Activated T-cell treated with anti-CD3 and anti-CD28 coated beads, Interleukin-2, amount 50 U/mL, for 72 hours (primary cell): ENCODE measurements around the gene SMG7. TPM values are rescaled to one million over a fixed set of nuclear protein-coding genes. Genes with fewer than 3 reads are reported as not detected.

Experiments
- ATAC-seq, 2 donors: fragments of 150-1000 bp; cut with Tn5 transposase; replicated peaks in 1 of 2; 2 replicates each; pipeline ENCODE4 v1.10.0; 2021; ENCODE audit warnings: moderate library complexity in 2 of 2, mild to moderate bottlenecking in 1 of 2
- DNase-seq, 2 donors: peaks; one replicate each; pipeline ENCODE4 v3.0.0; 2021 to 2022; ENCODE audit warnings: mixed read lengths in 1 of 2
- H3K27ac Mint-ChIP-seq: one replicate; pipeline ENCODE4 v1.8.0; 2022; ENCODE audit warnings: mild to moderate bottlenecking, moderate library complexity, mixed read lengths
- H3K27me3 Mint-ChIP-seq: one replicate; pipeline ENCODE4 v1.8.0; 2022; ENCODE audit warnings: low read depth, mixed read lengths
- H3K36me3 Mint-ChIP-seq, 2 donors: one replicate each; pipeline ENCODE4 v1.8.0; 2022; ENCODE audit warnings: mixed read lengths in 2 of 2, mild to moderate bottlenecking in 1 of 2; ENCODE audit not compliant: insufficient read depth in 2 of 2
- H3K4me1 Mint-ChIP-seq: one replicate; pipeline ENCODE4 v1.8.0; 2022; ENCODE audit warnings: low read depth, mixed read lengths
- H3K4me3 Mint-ChIP-seq, 2 donors: one replicate each; pipeline ENCODE4 v1.8.0; 2022; ENCODE audit warnings: mild to moderate bottlenecking in 2 of 2, mixed read lengths in 2 of 2, moderate library complexity in 2 of 2
- H3K9me3 Mint-ChIP-seq, 2 donors: one replicate each; pipeline ENCODE4 v1.8.0; 2022; ENCODE audit warnings: mixed read lengths in 2 of 2
- total RNA-seq, 2 donors: library from RNA; stranded (reverse); gene quantifications; one replicate each; pipeline ENCODE4 v1.2.3, GENCODE V29; 2022

Gene SMG7
- total RNA-seq, 2 donors from 2014 or later, result 57.9 to 69.8 TPM

DNA sequence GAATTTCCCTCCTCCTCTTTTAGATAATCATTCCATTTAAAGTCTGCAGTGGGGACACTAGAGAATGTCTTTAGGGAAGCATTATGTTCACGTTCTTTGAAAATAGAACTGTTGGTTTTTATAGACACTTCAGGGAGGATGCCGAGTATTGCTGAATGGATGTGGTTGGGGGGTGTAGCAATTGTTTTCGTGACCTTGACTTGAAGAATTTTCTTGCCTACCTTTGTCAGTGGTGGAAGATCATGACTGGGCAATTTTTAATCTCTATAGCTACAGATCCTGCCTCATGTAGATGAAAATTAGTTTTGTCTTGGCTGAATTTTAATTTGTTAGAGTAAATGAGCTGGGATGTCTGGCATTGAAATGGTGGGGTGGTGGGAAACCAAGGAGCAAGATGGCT, 3.8 kb downstream of the SMG7 start:
- DNase-seq (no peak), ATAC-seq (no peak)
- Mint-ChIP-seq H3K36me3 (peaks cover 4% of the 10 kb centered on the region in 2 donors), H3K4me3 (no peak overlapping the region), H3K9me3 (no peaks in the 10 kb centered on the region), H3K27ac (no peak overlapping the region), H3K27me3 (no peaks in the 10 kb centered on the region), H3K4me1 (peaks cover 45% of the 10 kb centered on the region)

DNA sequence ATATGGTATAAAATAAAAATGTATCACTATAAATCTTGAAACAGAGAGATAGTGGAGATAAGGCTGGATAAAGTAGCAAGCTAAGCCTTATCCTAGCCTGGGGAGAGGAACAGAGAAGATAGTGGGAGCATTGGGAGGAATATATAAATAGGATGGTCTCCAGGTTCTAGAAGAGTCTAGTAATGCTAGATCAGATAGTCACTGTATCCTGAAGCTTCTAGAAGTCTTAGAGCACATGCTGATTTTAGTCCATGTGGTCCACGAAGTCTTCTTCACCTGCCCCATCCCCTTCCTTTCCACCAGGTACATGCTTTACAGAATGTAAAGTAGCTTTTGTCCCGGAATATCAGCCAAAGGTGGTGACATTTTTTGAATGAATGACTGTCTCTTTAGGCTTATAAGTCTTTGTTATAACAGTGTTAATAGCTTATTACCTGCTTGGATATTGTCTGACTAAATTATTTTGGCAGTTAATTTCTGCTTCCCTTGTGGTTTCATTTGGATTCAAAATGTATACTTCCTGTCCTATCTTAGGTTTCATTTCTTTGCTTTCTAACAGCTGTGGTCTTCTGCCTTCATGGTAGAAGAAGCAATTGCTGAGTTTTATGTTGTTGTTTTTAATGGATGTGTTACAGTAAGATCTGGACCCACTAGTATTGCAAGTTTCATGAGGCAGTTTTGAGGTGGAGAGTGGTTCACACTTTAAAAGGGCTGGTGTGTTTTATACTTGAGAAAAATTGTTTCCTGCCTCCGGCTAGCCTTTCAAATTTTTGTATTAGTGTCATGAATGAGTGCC, 5.9 kb downstream of the SMG7 start:
- peak; percentile 60 to 76 for ATAC-seq
- peaks cover 62% of the 10 kb centered on the region for H3K4me1 Mint-ChIP-seq
- peak overlapping the region; percentile 70 for H3K27ac Mint-ChIP-seq

DNA sequence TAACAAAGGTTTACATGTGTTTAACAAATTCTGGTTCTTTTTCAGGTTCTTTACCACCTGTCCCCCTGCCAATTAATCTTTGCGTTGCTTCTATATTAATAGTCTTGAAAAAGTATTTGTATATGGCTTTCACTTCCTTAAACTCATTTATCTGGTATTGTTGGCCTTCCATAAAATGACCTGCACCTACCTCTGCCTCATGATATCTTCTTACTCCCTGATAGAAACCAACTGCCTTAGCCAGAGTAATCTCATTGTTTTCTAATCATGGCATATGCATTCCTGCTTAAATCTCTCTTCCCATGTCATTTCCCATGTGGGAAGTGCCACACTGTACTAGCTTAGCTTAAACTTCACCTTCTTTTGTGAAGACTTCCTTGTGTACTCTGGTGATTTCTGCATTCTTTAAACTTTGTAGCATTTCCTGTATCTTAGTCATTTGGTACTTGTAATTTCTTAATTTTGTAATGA, 8.7 kb downstream of the SMG7 start:
- Mint-ChIP-seq H3K9me3 (no peaks in the 10 kb centered on the region), H3K27me3 (no peaks in the 10 kb centered on the region), H3K27ac (peak overlapping the region; percentile 9), H3K4me1 (peaks cover 52% of the 10 kb centered on the region), H3K4me3 (peak overlapping the region in 1 of 2 donors; percentile 26), H3K36me3 (peaks cover 0 to 2% of the 10 kb centered on the region in 2 donors)
- DNase-seq (no peak), ATAC-seq (peak in 1 of 2 donors; percentile 35)

More for the DNA sequence above, 5.9 kb downstream of the SMG7 start:
- H3K4me3 Mint-ChIP-seq, result peak overlapping the region; percentile 33 to 77
- H3K36me3 Mint-ChIP-seq, result peaks cover 1 to 2% of the 10 kb centered on the region in 2 donors
- H3K27me3 Mint-ChIP-seq, result no peaks in the 10 kb centered on the region
- no peaks in the 10 kb centered on the region for H3K9me3 Mint-ChIP-seq
- DNase-seq, result no peak

DNA sequence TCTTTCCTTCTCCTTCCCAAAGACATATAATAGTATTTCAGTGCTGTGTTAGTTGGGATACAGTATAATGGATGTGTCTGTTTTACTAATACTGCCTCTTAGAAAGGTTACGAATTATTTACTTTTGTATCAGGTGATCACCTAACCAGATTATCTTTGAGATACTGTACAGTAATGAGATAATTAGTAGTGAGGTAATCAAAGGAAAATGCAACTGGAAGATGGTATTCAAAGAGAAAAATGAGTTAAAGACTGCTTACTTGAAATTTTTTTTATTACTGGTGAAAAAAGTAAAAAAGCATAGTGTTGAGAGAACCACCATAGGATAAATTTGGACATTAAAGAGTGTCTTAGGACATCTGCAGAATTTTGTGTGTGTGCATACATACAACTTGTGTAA, 10.9 kb downstream of the SMG7 start:
- no peak overlapping the region for H3K27ac Mint-ChIP-seq
- H3K36me3 Mint-ChIP-seq, result peaks cover 0 to 7% of the 10 kb centered on the region in 2 donors
- no peak overlapping the region for H3K4me3 Mint-ChIP-seq
- H3K27me3 Mint-ChIP-seq, result no peaks in the 10 kb centered on the region
- no peaks in the 10 kb centered on the region for H3K9me3 Mint-ChIP-seq
- H3K4me1 Mint-ChIP-seq, result peaks cover 64% of the 10 kb centered on the region
- DNase-seq (no peak), ATAC-seq (no peak)

DNA sequence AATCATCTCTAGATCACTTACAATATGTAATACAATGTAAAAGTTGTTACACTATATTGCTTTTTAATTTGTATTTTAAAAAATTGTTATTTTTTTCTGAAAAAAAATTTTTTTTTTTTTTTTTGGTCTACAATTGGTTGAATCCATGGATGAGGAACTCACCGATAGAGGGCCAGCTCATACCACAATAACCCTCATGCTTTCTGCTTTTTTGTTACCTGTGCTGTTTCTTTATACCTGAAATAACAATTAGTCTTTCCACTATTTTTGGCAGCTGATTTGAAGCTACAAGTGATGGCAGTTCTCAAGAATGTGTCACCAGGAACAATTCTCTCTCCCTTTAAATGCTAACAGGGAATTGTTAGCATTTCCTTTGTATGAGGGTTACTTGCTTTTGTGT, 12.0 kb downstream of the SMG7 start:
- no peak for ATAC-seq
- H3K27me3 Mint-ChIP-seq, result no peaks in the 10 kb centered on the region

DNA sequence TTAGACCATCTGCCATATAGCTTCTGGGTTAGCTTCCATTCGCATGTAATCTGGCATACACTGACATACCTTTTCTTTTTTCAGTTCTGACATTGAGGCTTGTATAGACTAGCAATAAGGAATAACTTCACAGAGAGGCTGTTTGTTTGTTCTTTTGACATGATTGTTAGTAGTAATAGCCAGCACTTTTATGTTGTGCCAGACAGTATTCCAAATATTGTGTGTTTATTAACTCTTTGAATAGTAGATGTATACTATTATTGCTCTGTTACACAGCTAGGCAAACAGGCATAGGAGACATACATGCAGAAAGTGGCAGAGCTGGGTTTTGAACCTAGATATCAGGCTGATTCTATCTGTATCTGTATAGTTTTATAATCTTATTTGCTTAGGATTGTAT, 12.6 kb downstream of the SMG7 start:
- no peaks in the 10 kb centered on the region for H3K9me3 Mint-ChIP-seq
- peaks cover 55% of the 10 kb centered on the region for H3K4me1 Mint-ChIP-seq
- H3K27me3 Mint-ChIP-seq, result no peaks in the 10 kb centered on the region
- ATAC-seq, result no peak
- peaks cover 0 to 7% of the 10 kb centered on the region in 2 donors for H3K36me3 Mint-ChIP-seq
- no peak overlapping the region for H3K27ac Mint-ChIP-seq
- H3K4me3 Mint-ChIP-seq, result no peak overlapping the region
- DNase-seq, result no peak

More for the DNA sequence above, 12.0 kb downstream of the SMG7 start:
- peaks cover 0 to 7% of the 10 kb centered on the region in 2 donors for H3K36me3 Mint-ChIP-seq
- no peak overlapping the region for H3K27ac Mint-ChIP-seq
- no peaks in the 10 kb centered on the region for H3K9me3 Mint-ChIP-seq
- no peak overlapping the region for H3K4me3 Mint-ChIP-seq
- DNase-seq, result no peak
- peaks cover 58% of the 10 kb centered on the region for H3K4me1 Mint-ChIP-seq

DNA sequence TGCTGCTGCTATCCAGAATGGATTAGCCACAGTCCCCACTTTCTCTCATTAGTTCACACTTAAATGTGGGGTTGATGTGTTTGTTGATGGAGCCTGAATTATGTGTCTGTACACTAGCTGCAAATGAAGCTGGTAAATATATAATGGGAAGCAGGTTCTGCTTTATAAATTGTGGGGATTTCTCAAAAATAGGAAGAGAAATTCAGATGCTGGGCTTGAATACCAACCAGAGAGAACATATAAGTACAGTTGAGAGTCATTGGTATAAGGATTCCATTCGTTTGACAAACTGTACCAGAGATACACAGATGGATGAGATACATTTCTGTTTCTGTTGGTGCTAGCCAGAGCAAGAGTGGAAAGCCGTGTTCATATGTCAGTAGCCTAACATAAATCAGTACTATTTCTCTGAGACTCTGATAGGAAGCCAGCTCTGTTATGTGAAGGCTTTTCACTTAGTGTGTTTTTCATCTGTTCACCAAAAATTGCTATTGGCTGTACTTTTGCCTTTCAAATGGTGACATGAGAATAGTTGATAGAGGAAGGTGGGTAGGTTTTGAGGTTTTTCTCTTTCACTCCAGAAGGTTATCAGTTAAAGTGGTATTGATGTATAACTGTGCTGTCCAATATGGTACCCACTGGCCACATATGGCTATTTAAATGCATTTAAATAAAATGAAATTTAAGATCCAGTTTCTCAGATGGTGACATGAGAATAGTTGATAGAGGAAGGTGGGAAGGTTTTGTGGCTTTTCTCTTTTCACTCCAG, 15.6 kb downstream of the SMG7 start:
- peaks cover 36% of the 10 kb centered on the region for H3K4me1 Mint-ChIP-seq
- no peak for DNase-seq

DNA sequence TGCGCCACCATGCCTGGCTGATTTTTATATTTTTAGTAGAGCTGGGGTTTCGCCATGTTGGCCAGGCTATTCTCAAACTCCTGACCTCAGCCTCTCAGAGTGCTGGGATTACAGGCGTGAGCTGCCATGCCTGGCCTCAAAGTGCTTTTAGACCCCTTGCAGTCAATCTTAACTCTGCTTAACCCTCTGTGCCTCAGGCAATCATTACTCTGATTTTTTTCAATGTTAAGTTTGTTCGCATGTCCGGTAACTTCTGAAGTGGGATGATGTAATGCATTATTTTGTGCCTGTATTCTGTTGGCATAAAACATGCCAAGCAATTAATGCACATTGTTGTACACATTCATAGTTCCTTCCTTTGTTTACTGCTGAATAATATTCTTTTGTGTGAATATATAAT, 18.6 kb downstream of the SMG7 start:
- Mint-ChIP-seq H3K36me3 (peaks cover 0 to 11% of the 10 kb centered on the region in 2 donors), H3K27ac (no peak overlapping the region), H3K9me3 (no peaks in the 10 kb centered on the region), H3K4me3 (no peak overlapping the region), H3K27me3 (no peaks in the 10 kb centered on the region), H3K4me1 (peaks cover 33% of the 10 kb centered on the region)
- ATAC-seq, result no peak
- DNase-seq, result no peak

More for the DNA sequence above, 15.6 kb downstream of the SMG7 start:
- ATAC-seq, result no peak
- Mint-ChIP-seq H3K9me3 (no peaks in the 10 kb centered on the region), H3K4me3 (no peak overlapping the region), H3K27ac (no peak overlapping the region), H3K27me3 (no peaks in the 10 kb centered on the region), H3K36me3 (peaks cover 0 to 6% of the 10 kb centered on the region in 2 donors)

DNA sequence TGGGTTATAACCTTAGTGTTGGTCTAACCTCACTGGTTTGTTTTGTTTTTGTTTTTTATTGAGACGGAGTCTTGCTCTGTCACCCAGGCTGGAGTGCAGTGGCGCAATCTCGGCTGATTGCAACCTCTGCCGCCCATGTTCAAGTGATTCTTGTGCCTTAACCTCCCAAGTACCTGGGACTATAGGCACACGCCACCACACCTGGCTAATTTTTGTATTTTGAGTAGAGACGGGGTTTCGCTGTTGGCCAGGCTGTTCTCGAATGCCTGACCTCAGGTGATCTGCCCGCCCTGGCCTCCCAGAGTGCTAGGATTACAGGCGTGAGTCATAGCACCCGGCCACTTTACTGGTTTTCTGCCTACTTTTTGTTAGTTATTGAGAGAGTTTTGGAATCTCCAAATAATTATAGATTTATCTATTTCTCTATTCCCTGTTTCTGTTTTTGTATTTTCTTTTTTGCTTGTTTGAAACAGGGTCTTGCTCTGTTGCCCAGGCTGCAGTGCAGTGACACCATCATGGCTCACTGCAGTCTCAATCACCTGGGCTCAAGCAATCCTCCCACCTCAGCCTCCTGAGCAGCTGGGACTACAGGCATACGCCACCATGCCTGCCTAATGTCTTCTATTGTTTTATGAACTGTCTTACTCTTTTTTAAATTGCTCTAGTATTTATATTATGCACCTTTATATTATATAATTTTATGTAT, 21.4 kb downstream of the SMG7 start:
- Mint-ChIP-seq H3K27me3 (no peaks in the 10 kb centered on the region), H3K27ac (no peak overlapping the region), H3K4me1 (peaks cover 42% of the 10 kb centered on the region), H3K4me3 (no peak overlapping the region), H3K9me3 (no peaks in the 10 kb centered on the region), H3K36me3 (peaks cover 0 to 5% of the 10 kb centered on the region in 2 donors)
- DNase-seq (no peak), ATAC-seq (no peak)

DNA sequence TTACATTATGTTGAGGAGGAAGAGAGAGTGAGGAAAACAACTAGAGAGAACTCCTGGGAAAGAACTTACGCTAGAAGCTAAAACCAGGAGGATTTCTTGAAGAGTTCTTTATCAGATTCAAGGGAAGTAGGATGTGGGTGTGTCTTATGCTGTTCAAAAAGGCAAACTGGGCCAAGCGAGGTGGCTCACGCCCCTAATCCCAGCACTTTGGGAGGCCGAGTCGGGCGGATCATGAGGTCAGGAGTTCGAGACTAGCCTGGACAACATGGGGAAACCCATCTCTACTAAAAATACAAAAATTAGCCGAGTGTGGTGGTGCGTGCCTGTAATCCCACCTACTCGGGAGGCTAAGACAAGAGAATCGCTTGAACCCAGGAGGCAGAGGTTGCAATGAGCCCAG, 23.1 kb downstream of the SMG7 start:
- H3K36me3 Mint-ChIP-seq, result peaks cover 0 to 5% of the 10 kb centered on the region in 2 donors
- H3K4me1 Mint-ChIP-seq, result peaks cover 50% of the 10 kb centered on the region
- H3K27me3 Mint-ChIP-seq, result no peaks in the 10 kb centered on the region
- ATAC-seq, result no peak
- DNase-seq, result no peak
- H3K27ac Mint-ChIP-seq, result no peak overlapping the region
- H3K9me3 Mint-ChIP-seq, result no peaks in the 10 kb centered on the region
- H3K4me3 Mint-ChIP-seq, result no peak overlapping the region

DNA sequence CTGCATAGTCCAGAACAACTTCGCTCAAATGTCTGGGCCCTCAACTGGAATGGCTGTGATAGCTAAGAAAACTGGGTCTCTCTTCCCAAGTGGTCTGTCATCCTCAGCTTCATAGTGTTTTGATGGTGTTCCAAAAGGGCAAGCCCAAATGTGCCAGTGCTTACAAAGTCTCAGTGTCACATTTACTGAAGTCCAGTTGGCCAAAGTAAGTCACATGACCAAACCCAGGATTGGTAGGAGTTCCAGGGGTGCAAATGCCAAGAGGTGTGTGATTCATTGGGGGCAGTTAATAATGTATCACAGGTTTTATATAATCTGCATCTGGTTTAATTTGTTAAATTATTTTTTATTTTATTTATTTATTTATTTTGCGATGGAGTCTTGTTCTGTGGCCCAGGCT, 24.9 kb downstream of the SMG7 start:
- DNase-seq (no peak), ATAC-seq (no peak)
- Mint-ChIP-seq H3K36me3 (peaks cover 0 to 5% of the 10 kb centered on the region in 2 donors), H3K27me3 (no peaks in the 10 kb centered on the region), H3K4me1 (peaks cover 60% of the 10 kb centered on the region), H3K9me3 (no peaks in the 10 kb centered on the region), H3K27ac (no peak overlapping the region), H3K4me3 (no peak overlapping the region)

DNA sequence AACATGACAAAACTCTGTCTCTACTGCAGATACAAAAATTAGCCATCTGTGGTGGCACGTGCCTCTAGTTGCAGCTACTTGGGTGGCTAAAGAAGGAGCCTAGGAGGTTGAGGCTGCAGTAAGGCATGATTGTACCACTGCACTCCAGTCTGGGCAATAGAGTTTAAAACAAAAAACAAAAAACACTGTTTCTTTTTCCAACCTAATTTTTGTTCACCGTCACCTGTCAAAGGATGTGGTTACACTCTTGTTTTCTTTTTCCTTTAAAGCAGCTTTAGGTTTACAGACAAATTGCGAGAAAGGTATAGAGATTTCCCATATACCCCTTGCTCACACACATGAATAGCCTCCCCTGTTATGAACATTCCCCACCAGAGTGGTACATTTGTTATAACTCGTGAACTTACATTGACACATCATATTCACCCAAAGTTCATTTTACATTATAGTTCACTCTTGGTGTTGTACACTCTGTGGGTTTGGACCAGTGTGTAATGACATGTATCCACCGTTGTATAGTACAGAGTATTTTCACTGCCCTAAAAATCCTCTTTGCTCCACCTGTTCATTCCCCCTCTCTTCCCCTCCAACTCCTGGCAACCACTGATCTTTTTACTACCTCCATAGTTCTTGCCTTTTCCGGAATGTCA, 26.2 kb downstream of the SMG7 start:
- Mint-ChIP-seq H3K9me3 (no peaks in the 10 kb centered on the region), H3K27ac (peak overlapping the region; percentile 63), H3K36me3 (peaks cover 0 to 5% of the 10 kb centered on the region in 2 donors), H3K4me3 (peak overlapping the region; percentile 44 to 69), H3K27me3 (no peaks in the 10 kb centered on the region), H3K4me1 (peaks cover 68% of the 10 kb centered on the region)
- DNase-seq, result no peak
- peak; percentile 82 to 83 for ATAC-seq
